Epithelial cell of proximal tubule (primary cell): ENCODE measurements around the gene DPYSL4. TPM values are rescaled to one million over a fixed set of nuclear protein-coding genes. Genes with fewer than 3 reads are reported as not detected.

Experiments
- DNase-seq: peaks from one replicate; pipeline ENCODE4 v3.0.0-alpha.2; 2011; ENCODE audit warnings: low read depth
- H3K4me3 ChIP-seq: 2 replicates; pipeline ENCODE4 v1.5.1; 2011; ENCODE audit warnings: low read depth, mild to moderate bottlenecking, low read length
- total RNA-seq: library from RNA; depleted of rRNA; stranded (reverse); fragments of >200 nt; gene quantifications from 2 replicates; pipeline ENCODE4 v1.2.3, GENCODE V29; 2015
- TF ChIP-seq, protein P1 (sequence below): conservative IDR thresholded peaks from 2 replicates; pipeline ENCODE4 v1.5.1; 2012; ENCODE audit warnings: low read depth, mild to moderate bottlenecking, low read length

The DPYSL4 gene
- total RNA-seq, 1 donor from 2014 or later, result 3.3 TPM

DNA sequence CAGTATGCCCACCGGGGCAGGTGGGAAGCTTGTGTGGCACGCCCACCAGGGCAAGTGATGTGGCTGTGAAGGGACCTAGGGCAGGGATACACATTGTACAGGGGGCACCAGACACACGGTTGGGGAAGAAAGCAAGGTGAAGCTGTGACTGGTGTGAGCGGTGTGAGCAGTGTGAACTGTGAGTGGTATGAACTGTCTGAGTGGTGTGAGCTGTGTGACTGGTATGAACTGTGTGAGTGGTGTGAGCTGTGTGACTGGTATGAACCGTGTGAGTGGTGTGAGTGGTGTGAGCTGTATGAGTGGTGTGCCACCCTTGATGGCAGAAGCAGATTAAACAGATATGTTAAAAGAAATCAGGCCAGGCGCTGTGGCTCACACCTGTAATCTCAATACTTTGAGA lies 48.1 kb downstream of the DPYSL4 start:
- no peak for DNase-seq
- no peak overlapping the region for H3K4me3 ChIP-seq

DNA sequence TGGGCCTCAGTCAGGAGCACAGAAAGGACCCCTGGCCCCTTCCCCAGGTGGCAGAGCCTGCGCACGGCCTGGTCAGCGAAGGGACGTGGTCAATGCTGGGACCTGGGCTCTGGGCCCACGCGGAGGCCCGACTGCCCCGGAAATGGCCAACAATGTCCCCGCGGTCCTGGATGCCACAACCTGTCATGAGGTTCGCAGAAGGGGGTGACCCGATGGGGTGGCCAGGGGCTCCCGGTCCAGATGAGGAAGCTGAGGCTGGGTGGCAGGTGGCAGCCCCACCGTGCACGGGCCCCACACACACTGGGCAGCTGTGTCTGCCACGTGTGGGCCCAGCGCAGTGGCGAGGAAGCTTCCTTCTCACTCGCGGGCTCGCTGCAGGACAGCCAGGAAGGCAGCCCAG lies 49.4 kb downstream of the DPYSL4 start:
- TF ChIP-seq, protein P1, sequence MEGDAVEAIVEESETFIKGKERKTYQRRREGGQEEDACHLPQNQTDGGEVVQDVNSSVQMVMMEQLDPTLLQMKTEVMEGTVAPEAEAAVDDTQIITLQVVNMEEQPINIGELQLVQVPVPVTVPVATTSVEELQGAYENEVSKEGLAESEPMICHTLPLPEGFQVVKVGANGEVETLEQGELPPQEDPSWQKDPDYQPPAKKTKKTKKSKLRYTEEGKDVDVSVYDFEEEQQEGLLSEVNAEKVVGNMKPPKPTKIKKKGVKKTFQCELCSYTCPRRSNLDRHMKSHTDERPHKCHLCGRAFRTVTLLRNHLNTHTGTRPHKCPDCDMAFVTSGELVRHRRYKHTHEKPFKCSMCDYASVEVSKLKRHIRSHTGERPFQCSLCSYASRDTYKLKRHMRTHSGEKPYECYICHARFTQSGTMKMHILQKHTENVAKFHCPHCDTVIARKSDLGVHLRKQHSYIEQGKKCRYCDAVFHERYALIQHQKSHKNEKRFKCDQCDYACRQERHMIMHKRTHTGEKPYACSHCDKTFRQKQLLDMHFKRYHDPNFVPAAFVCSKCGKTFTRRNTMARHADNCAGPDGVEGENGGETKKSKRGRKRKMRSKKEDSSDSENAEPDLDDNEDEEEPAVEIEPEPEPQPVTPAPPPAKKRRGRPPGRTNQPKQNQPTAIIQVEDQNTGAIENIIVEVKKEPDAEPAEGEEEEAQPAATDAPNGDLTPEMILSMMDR, result no peak
- H3K4me3 ChIP-seq, result no peak overlapping the region
- DNase-seq, result no peak

More for the DNA sequence above, 48.1 kb downstream of the DPYSL4 start:
- TF ChIP-seq, protein P1, result no peak

DNA sequence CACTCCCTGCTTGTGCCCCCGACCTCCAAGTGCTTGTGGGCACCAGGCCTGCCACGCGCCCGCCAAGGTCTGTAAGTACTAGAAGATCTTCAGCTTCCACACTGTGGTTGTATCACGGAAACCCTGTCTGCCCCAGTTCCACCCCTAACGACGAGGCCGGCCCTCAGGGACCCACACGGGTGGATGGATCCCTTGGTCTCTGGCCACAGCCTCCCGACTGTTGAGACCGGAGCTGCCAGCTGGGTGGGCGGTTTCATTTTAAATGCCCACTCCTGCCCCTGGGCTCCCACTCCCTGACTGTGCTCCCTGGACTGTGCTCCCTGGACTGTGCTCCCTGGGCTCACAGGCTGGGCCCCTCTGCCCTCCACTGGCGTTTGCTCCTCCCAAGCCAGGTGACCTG lies 50.1 kb downstream of the DPYSL4 start:
- H3K4me3 ChIP-seq, result no peak overlapping the region
- TF ChIP-seq, protein P1, result no peak
- no peak for DNase-seq

DNA sequence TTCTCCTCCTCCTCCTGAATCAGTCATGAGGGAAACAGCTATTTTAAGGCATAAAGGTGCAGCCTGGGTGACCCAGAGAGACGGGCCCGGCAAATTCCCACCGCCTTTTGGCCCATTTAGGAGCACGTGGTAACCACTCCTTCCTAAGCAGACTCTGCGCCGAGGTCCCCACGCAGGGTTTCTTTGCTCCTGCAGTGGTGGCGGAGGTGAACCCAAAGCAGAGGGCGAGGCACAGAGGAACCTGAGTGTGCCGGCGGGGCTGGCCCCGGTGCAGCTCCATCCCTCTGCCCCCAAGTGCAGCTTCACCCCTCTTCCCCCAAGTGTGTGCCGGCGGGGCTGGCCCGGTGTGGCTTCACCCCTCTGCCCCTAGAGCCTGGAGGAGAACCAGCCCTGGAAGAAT lies 50.6 kb downstream of the DPYSL4 start:
- H3K4me3 ChIP-seq, result no peak overlapping the region
- TF ChIP-seq, protein P1, result no peak
- DNase-seq, result no peak

DNA sequence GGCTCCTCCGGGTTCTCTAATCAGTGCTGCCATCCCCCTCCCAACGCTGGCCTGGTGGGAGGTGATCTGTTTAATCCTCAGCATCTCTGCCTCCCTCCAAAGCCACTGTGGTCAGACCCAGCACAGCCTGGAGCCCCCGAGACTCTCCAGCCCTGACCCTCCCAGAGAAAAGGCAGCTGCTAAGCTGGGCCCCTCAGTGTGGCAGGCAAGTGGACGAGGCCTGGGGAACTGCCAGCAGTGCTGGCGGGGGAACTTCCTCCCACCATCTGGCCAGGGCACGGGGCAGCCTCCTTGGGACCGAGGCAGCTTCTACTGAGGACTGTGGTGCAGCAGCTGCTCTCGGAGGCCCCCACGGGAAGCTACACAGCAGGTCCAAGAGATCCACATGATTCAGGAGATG lies 51.1 kb downstream of the DPYSL4 start:
- H3K4me3 ChIP-seq, result no peak overlapping the region
- TF ChIP-seq, protein P1, result no peak
- no peak for DNase-seq

DNA sequence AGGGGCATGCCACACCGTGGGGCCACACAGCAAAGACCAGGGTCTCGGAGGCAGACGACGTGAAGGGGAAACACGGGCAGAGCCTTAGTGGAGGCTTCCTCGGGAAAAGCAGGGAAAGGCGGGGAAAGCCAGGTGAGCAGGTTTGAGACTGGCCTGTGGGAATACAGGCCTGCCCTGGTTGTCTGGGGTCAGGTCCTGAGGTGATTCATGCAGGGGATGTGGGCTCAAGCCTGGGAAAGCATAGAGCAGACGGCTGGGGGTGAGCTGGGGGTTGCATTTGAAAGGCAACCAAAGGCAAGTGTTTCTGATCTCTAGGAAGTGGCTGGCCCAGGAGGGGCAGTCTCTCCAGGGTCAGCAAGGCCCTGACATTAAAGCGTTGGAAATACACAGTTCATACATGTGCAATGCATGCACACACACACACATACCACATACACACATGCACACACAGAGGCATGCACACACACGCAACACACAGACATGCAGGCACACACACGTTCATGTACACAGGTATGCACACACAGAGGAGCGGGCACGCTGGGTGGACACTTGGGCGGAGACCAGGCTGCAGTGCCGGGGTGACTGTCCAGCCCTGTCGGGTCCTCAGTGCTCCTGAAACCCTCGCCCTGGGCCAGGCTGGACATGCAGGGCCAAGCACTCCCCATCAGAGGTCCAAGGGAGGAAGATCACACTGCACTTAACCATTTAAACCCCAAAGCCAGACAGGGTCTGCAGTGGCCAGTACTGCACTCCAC lies 51.8 kb downstream of the DPYSL4 start:
- no peak for DNase-seq
- H3K4me3 ChIP-seq, result no peak overlapping the region
- TF ChIP-seq, protein P1, result no peak
